ENCODE results near the gene EDIL3.
"Not testable (repeated sequence)": the region's sequence is repeated elsewhere in the genome, so short reads cannot be mapped to it uniquely, and the experiment has no call there.

The EDIL3 gene

DNA sequence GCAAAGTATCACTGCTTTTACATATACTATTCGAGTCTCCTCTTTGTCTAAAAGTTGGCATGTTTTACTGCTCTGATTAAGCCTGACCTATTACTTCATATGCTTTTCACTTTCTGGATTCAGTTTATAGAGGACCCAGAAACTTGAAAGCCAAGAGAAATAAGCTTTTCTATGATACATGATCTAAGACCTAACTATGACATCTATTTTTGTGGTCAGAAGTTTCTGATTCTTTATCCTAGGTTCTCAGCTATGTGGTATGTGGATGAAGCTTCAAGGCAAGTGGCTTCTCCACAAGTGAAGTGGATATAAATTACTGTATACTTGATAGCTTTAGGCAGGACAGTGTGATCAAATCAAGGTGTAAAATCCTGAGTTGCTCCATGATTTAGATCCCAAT lies 6.3 kb downstream of the EDIL3 start:
- DNase-seq: no peak

DNA sequence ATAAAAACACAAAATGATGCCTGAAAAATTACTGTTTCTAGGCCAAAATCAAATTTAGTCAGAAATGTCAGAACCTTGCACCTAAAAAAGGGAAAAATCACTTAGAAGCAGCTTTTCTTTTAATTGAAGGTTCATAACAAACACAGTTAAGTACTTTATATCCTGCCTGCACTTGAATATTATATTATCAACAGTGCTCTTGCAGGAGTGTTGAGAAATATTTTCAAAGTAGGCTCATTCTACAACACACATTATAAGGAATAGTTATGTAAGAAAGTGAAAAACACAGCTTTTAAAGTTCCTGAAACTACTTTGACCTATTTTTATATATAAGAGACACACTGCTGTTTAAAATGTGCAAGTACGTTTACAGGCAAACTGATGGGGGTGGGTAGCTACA lies 8.3 kb downstream of the EDIL3 start:
- DNase-seq: no peak

DNA sequence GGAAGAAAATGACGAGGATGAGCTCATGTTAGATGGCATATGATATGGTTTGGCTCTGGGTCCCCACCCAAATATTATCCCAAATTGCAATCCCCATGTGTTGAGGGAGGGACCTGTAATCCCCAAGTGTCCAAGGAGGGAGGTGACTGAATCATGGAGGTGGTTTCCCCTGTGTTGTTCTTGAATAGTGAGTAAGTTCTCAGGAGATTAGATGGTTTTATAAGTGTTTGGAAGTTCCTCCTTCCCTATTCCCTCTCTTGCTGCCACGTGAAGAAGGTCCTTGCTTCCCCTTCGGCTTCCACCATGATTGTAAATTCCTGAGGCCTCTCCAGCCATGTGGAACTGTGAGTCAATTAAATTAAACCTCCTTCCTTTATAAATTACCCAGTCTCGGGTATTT lies 10.1 kb downstream of the EDIL3 start:
- no peak for DNase-seq

DNA sequence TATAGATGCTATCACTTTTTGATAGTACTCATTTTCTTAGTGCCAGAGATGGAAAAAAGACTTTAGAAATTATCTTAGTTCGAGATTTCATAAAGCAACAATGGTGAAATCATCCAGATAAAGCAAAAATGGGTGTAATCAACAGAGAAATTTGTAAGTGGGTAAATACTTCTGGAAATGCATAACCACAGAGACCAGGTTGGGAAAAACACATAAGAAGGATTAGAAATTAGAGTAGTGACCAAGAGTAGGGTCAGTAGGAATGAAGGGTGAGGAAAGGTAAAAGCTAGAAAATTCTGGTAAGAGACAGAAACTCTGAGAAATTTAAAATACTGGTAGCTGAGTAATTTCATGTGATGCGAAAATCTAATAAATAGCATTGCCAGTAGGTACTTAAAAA lies 11.2 kb downstream of the EDIL3 start:
- DNase-seq: no peak

DNA sequence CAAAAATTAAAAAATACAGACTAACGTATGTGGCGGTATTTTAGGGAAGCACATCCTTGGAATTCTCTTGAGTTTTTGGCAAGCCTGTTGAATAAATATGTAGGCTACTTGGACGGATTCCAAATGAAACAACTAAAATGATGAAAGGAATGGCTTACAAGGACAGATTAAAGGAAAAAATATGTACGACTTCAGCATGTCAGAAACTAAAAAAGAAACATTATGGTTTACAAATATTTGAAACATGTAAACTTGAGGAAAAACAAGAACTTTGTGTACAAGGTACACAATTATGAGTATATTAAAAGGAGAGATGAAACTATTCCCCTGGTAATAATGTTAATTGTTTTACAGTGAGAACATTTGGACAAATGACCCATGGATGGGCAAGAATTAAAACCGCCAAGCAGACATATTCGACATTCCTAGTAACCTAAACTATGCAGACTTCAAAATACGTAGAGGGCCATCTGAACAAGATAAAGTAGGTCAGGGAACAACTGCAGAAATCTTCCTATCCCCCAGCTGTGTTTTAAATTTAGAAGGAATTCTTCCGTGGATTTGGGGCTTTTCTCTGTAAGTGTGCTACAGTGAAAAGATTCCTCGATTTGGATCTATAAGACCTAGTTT lies 12.5 kb downstream of the EDIL3 start:
- no peak for DNase-seq

DNA sequence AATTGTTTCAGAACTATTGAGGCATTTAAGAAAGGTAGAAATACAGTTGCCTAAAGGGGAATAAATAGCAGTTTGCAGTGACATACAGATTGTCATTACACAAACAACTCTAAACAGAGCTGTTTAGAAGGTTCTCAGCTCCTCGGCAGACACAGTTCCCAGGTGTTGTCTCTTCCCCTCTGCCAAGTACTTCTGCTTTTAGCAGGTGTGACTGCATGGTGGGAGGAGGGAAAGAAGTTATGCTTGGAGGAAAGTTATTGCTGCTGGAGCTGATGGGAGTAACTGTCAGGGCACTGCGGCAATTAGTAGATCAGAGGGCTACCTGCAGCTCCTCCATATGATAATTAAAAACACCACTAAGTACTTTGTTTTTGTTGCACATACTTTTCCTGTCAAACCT lies 14.5 kb downstream of the EDIL3 start:
- DNase-seq: no peak

DNA sequence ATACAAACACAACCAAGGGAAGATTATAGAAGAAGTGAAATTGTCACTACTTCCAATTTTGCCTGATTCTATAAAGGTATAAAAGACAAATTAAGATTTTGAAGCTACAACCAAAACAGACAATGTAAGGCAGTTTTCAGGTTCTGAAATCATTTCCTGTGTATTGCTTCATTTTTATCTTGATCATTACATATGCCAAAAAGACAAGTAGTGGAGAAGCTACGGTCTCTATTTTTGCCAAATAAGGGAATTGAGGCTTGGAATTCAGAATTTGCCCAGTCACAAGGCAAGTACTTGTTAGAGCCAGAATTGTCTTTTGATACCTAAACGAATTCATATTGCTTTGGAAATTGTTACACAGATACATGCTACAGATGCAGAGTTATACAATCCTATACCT lies 20.6 kb downstream of the EDIL3 start:
- DNase-seq: no peak

DNA sequence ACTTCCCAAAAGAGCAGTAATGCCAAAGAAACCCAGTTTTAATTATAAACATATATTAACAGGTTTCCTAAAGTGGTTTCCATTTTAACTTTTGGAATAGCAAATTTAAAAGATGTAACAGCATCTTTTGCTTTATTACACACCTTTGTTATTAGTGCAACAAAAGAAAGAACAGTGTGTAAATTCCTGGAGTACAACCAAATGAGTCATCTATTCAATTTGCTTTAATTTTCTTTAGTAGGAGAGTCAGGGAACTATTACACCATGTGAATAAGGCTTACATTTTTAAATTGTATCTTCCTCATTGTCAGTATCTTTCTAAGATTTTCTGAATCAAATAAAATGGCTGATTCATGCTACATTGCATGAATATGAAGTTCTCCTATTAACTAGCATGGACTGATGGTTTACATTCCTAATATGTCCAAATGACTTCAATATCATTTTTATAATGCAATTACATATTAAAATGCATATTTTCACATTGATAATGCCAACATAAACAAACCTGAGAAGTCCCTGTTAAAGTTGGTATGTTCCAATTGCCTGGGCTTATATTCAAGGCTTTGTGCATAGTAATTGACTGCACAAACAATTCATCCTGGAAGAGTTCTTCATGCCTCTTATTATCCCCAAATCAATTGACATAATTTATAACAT lies 22.5 kb downstream of the EDIL3 start:
- no peak for DNase-seq

DNA sequence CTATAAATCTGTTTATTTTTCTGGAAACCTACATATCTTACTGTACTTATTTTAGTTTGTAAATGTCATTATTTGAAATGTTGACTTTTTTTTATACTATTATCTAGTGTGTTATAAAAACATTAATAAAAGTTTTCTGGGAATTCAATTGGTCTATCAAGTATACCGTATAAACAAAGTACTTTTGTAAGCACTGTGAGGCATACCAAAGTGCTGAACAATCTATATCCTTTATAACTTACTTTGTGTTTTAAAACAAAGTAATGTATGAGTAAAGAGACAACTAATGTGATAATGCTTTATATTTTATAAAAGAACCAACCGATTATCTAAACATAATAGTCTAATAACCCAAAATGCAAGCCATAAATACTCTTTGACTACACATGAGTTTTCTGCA lies 23.1 kb downstream of the EDIL3 start:
- no peak for DNase-seq

DNA sequence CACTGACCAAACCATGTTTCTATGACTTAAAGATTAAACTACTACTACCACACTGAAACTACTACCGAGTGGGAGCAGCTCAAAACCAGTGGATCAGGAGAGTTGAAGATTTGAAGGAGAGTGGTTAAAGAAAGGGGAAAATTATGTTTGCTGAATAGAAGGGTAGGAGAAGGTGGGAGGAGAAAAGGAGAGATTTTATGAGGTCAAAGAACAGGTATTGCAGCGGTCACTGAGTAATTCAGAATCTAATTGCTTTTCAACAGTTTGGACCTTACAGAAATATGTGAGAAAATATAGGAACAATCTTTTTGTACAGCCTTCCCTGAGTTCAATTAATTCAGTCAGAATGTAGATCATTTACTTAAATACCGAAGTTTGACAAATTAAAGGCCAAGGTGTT lies 24.6 kb downstream of the EDIL3 start:
- DNase-seq: no peak

DNA sequence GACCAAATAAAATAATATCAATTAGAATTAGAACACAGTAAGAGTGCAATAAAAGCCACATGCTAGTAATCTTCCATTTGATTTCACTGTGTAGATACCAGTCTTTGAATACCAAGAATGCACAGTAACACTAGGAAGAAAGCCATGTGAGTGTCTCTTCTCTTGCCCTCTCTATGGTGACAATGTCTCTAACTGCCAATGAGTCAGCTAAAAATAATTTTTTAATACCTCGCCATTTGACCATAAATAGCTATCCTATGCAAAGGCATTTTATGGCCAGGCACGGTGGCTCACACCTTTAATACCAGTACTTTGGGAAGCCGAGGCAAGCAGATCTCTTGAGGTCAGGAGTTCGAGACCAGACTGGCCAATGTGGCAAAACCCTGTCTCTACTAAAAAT lies 30.6 kb downstream of the EDIL3 start:
- no peak for DNase-seq

DNA sequence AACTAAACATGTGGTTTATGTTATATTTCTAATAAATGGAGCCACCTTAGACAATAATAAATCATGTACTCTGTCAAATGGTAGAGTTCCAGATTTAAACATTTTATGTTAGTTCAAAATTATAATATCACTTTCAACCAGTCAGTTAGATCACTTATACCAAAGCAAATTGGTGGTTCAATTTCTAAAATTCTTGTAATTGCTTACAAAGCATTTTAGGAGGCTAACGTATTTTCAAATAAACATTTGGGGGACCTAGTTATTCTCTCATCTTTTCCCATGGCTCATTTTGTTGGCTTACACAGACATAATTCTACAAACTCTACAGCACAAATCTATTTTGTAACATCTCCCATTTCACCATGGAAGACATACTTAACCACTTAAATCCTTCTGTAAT lies 39.9 kb downstream of the EDIL3 start:
- no peak for DNase-seq

DNA sequence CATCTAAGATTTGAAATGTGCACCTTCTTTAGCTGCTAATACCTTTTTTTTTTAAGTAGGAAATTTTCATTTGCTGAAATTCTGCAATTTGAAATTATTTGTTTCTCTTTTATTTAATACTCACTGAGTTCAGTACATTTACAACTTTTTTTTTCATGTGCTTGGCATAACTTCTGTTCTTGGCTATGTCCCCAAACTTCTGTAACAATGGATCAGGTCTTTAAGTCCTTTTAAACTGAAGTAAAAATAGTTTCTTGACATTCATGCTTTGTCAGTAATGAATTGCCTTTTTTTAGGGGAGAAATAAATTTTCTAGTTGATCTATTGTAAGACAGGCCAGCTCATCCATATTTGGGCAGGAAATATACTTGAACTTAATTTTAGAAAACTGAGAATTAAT lies 41.5 kb downstream of the EDIL3 start:
- DNase-seq: no peak

DNA sequence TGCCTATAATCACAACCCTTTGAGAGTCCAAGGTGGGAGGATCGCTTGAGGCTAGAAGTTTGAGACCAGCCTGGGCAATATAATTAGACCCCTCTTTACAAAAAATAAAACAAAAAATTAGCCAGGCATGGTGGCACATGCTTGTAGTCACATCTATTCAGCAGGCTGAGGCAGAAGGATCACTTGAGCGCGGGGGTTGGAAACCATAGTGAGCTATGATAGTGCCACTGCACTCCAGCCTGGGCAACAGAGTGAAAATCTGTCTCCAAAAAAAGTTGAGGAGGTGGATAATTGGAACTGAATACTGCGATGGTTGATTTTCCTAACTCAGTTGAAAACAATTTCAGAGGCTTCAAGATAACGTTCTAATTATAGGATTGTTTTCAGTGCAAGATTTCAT lies 52.6 kb downstream of the EDIL3 start:
- DNase-seq: no peak

DNA sequence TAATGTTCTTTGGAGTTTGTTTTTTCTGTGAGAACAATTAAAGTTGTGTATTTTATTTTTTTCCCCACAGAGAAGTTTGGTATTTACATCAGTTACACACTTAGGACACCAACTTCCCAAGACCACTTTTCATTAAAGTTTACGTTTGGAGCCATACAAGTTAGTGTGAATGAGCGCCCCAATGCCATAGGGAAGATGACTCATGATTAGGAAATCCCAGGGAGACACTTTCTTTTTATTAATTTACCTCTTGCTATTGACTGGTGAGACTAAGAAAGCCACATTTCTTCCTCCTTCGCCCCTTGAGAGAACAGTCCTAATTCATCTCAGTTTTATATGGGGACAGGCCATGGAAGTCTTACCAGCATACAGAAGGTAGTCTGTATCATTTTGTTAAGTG lies 57.1 kb downstream of the EDIL3 start:
- DNase-seq: no peak

DNA sequence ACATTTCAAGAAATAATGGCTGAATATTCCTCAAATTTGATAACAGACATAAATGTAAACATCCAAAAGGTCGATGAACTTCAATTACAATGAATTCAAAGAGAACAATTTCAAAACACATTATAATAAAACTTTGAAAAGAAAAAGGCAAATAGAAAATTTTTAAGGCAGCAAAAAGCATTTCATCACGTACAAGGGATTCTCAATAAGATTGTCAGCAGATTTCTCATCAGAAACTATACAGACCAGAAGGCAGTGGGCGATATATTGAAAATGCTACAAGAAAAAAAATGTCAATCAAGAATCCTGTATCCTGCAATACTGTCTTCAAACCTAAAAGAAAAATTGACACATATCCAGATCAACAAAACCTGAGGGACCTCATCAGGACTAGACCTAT lies 62.0 kb downstream of the EDIL3 start:
- DNase-seq: no peak

DNA sequence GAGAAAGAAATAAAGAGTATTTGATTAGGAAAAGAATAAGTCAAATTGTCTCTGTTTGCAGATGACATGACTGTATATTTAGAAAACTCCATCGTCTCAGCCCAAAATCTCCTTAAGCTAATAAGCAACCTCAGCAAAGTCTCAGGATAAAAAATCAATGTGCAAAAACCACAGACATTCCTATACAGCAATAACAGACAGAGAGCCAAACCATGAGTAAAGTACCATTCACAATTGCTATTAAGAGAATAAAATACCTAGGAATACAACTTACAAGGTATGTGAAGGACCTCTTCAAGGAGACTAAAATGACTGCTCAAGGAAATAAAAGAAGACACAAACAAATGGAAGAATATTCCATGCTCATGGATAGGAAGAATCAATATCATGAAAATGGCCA lies 66.9 kb downstream of the EDIL3 start:
- not testable (repeated sequence) for DNase-seq

DNA sequence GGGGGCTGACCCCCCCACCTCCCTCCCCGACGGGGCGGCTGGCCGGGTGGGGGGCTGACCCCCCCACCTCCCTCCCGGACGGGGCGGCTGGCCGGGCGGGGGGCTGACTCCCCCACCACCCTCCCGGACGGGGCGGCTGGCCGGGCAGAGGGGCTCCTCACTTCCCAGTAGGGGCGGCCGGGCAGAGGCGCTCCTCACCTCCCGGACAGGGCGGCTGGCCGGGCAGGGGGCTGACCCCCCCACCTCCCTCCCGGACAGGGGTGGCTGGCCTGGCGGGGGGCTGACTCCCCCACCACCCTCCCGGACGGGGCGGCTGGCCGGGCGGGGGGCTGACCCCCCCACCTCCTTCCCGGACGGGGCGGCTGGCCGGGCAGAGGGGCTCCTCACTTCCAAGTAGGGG lies 72.4 kb downstream of the EDIL3 start:
- not testable (repeated sequence) for DNase-seq

DNA sequence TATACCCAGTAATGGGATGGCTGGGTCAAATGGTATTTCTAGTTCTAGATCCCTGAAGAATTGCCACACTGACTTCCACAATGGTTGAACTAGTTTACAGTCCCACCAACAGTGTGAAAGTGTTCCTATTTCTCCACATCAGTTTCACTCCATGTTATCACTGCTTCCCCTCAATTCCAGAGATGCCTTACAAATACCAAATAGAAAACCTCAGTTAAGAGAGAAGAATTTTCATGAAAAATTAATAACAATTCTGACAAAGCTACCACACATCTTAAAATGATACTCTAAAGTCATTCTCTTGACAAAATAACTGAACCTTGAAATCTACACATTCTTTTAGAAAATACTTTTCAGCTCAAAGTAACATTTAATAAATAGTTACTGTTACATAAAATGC lies 74.8 kb downstream of the EDIL3 start:
- not testable (repeated sequence) for DNase-seq

DNA sequence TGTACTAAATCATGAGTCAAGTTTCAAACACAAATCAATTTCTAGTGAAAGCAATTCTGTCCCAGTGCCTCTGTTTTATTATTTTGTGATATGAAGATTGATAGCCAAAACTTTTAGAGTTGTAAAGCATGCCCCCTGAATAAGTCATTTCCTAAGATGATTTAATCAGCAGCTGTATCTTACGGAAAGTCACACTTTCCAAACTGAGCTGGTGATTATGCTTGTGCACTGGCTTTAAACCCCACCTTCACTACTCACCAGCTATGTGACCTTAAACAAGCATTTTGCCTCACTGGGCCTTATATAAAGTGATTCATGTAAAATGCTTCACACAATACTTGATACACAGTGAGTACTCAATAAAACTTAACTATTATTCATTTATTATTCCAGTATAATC lies 78.1 kb downstream of the EDIL3 start:
- DNase-seq: no peak

DNA sequence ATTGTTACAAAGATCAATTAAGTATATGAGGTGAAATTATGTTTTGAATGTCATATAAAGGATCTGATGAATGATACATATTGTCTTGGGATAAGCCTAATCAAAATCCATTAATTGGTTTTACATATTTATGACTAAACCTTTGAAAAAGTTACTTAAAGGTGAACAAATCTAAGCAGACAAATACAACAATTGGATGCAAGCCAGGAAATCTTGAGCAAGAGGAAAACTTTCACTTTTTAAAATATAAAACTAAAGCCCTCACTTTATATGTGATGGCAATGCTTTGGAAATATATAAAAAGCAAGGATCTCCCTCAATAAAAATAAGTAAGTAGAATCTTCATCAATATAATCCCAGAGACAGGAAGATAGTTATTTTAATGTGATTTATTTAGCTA lies 80.1 kb downstream of the EDIL3 start:
- DNase-seq: no peak

DNA sequence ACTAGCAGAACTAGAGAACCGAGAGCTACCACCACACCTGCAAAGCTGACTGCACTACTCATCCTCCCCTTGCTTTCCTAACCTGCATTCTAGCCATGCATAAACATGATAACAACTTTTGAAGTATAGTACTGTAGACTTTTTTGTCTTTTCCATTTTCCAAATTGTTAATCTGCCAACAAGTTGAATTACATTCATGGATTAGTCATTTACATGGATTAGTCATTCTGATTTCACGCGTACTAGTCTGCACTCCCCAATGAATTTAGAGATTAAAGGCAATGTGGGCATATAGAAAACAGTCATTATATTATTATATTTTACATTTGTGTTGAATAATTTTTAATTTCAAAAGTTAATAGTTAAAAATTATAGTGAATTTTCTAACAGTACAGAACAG lies 81.4 kb downstream of the EDIL3 start:
- no peak for DNase-seq

DNA sequence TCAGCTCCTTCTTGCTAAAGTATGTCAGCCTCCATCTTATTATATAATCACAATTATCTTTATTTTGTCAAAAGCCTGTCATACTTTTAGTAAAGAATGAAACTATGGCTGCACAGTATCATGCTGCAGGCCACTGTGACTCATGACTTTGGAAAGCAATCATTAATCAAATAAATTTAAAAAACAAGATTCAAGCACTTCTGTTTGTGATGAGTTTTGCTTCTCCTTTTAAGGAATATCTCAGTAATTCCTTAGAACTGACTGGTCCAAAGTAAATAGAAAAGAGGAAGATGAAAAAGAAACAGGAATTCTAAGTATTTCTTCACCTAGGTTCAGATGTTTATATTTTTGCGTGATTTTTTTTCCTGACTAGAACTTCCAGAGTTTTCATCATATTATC lies 83.1 kb downstream of the EDIL3 start:
- DNase-seq: no peak

DNA sequence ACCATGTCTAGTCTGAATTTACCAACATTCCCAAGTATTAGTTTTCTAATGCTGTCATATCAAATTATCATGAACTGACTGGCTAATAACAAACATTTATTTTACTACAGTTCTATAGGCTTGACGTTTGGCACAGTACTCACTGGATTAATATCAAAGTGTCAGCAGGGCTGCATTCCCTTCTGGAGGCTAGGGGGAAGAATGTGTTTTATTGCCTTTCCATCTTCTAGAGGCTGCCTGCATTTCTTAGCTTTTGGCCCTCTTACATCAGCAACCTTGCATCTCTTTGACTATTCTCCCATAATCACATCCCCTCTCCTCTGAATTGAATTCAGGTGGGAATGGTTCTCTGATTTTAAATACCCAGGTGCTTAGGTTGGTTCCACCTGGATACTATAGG lies 84.7 kb downstream of the EDIL3 start:
- no peak for DNase-seq

DNA sequence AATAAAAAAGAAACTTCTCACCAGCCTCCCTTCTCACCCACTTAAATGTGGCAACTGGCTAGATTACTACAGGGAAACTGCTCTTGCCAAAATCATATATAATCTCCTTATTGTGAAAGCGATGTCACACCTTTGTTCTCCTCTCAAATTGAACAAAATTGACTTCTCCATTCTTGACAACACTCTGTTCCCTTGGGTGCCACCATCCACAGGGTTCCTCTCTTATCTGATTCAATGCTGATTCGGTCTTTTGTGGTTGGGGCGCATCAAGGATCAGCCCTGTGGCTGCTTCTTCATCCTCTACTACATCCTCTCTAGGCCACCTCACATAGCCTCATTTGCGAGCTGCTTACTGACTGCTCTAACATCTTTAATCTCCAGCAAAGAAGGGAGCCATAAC lies 86.1 kb downstream of the EDIL3 start:
- no peak for DNase-seq
